BJ (cell line): ENCODE measurements around the gene AMOTL2. TPM values are rescaled to one million over a fixed set of nuclear protein-coding genes. Genes with fewer than 3 reads are reported as not detected.

ENCODE experiments used
- CTCF ChIA-PET: fragments of 350-600 bp; formaldehyde crosslinking; extraction: SDS; loops from one replicate; lab custom pipeline; 2021; ENCODE audit warnings: antibody characterized with exemption, inconsistent platforms; lab: Yijun Ruan, JAX
- POLR2A ChIA-PET: fragments of 300-600 bp; sonication (Branson Sonifier 250); formaldehyde crosslinking; extraction: SDS; loops from one replicate; lab custom pipeline; 2021; ENCODE audit warnings: antibody characterized with exemption; lab: Charles Lee
- DNase-seq: peaks from one replicate; pipeline ENCODE4 v3.0.0-alpha.2; 2011; ENCODE audit warnings: low read depth
- H3K27me3 ChIP-seq: 2 replicates; pipeline ENCODE4 v1.6.0; 2011; ENCODE audit warnings: low read length; ENCODE audit not compliant: control insufficient read depth, insufficient read depth
- H3K36me3 ChIP-seq: 2 replicates; pipeline ENCODE4 v1.5.1; 2011; ENCODE audit warnings: low read length; ENCODE audit not compliant: control insufficient read depth, insufficient read depth
- H3K4me3 ChIP-seq: 2 replicates; pipeline ENCODE4 v1.5.1; 2011; ENCODE audit warnings: low read depth, mild to moderate bottlenecking, control low read depth, low read length
- polyA plus RNA-seq: library from polyadenylated mRNA; depleted of rRNA; stranded (reverse); fragments of >200 nt; gene quantifications from 2 replicates; pipeline ENCODE4 v1.2.3, GENCODE V29; 2011
- TF ChIP-seq, protein P1 (sequence below): IDR thresholded peaks from 2 replicates; pipeline ENCODE4 v1.5.1; 2011; ENCODE audit warnings: low read depth, mild to moderate bottlenecking, control low read depth, inconsistent platforms, low read length, moderate library complexity; ENCODE audit not compliant: insufficient read depth

AMOTL2 gene
- polyA plus RNA-seq, 1 experiment = 199 TPM

GRCh38 chr3:134323966-134324962 lies 50.0 kb downstream of the AMOTL2 start:
- Histone ChIP-seq H3K27me3 (no peaks in the 10 kb centered on the region), H3K36me3 (no peaks in the 10 kb centered on the region), H3K4me3 (no peak overlapping the region)
- ChIA-PET CTCF (interaction anchor here (0.5 to 1.9 kb wide), 3 partner anchors 11 to 277 kb away, joined by 4 to 6 read pairs (median 4); no protein-coding TSS in a partner anchor), POLR2A (no interaction called here)
- TF ChIP-seq, protein P1, sequence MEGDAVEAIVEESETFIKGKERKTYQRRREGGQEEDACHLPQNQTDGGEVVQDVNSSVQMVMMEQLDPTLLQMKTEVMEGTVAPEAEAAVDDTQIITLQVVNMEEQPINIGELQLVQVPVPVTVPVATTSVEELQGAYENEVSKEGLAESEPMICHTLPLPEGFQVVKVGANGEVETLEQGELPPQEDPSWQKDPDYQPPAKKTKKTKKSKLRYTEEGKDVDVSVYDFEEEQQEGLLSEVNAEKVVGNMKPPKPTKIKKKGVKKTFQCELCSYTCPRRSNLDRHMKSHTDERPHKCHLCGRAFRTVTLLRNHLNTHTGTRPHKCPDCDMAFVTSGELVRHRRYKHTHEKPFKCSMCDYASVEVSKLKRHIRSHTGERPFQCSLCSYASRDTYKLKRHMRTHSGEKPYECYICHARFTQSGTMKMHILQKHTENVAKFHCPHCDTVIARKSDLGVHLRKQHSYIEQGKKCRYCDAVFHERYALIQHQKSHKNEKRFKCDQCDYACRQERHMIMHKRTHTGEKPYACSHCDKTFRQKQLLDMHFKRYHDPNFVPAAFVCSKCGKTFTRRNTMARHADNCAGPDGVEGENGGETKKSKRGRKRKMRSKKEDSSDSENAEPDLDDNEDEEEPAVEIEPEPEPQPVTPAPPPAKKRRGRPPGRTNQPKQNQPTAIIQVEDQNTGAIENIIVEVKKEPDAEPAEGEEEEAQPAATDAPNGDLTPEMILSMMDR = no peak
- DNase-seq = no peak

GRCh38 chr3:134322286-134322685 lies 52.0 kb downstream of the AMOTL2 start:
- CTCF ChIA-PET = interaction anchor here (1.2 to 1.9 kb wide), 2 partner anchors 12 to 13 kb away, joined by 3 to 6 read pairs; no protein-coding TSS in a partner anchor
- H3K27me3 ChIP-seq = no peaks in the 10 kb centered on the region
- H3K4me3 ChIP-seq = no peak overlapping the region
- H3K36me3 ChIP-seq = no peaks in the 10 kb centered on the region
- TF ChIP-seq, protein P1 = no peak
- POLR2A ChIA-PET = interaction anchor here (0.7 kb wide), 1 partner anchor 8 kb away, joined by 3 read pairs; no protein-coding TSS in a partner anchor
- DNase-seq = no peak

GRCh38 chr3:134320749-134321148 lies 53.5 kb downstream of the AMOTL2 start:
- H3K27me3 ChIP-seq = no peaks in the 10 kb centered on the region
- TF ChIP-seq, protein P1 = no peak
- H3K4me3 ChIP-seq = no peak overlapping the region
- ChIA-PET CTCF (no interaction called here), POLR2A (no interaction called here)
- H3K36me3 ChIP-seq = no peaks in the 10 kb centered on the region
- DNase-seq = no peak

GRCh38 chr3:134319931-134320330 lies 54.3 kb downstream of the AMOTL2 start:
- POLR2A ChIA-PET = no interaction called here
- CTCF ChIA-PET = interaction anchor here (1.3 kb wide), 1 partner anchor 12 kb away, joined by 3 read pairs; no protein-coding TSS in a partner anchor
- Histone ChIP-seq H3K27me3 (no peaks in the 10 kb centered on the region), H3K4me3 (no peak overlapping the region), H3K36me3 (no peaks in the 10 kb centered on the region)
- DNase-seq = no peak
- TF ChIP-seq, protein P1 = no peak

GRCh38 chr3:134318166-134318565 lies 56.1 kb downstream of the AMOTL2 start:
- Histone ChIP-seq H3K27me3 (no peaks in the 10 kb centered on the region), H3K4me3 (no peak overlapping the region), H3K36me3 (no peaks in the 10 kb centered on the region)
- TF ChIP-seq, protein P1 = no peak
- ChIA-PET POLR2A (interaction anchor here (1.4 kb wide), 1 partner anchor 46 kb away, joined by 3 read pairs; no protein-coding TSS in a partner anchor), CTCF (interaction anchor here (0.7 to 1.5 kb wide), 2 partner anchors 9 to 14 kb away, joined by 5 read pairs; no protein-coding TSS in a partner anchor)
- no peak for DNase-seq
